GM23248 (cell line): ENCODE measurements around the gene GPC3. TPM values are rescaled to one million over a fixed set of nuclear protein-coding genes. Genes with fewer than 3 reads are reported as not detected.
"Not testable (repeated sequence)": the region's sequence is repeated elsewhere in the genome, so short reads cannot be mapped to it uniquely, and the experiment has no call there.

Experiments
- DNase-seq: peaks from one replicate; pipeline ENCODE4 v3.0.0-alpha.2; 2015
- H2AFZ ChIP-seq: fragments of 200-600 bp; sonication (generic); 2 replicates; pipeline ENCODE4 v1.6.1; 2016; ENCODE audit warnings: antibody characterized with exemption
- H3F3A ChIP-seq: fragments of 200-600 bp; sonication (generic); 2 replicates; pipeline ENCODE4 v1.6.1; 2016; ENCODE audit warnings: mild to moderate bottlenecking, antibody characterized with exemption, mixed run types; ENCODE audit not compliant: insufficient read depth
- H3K27ac ChIP-seq: fragments of 200-600 bp; sonication (generic); 2 replicates; pipeline ENCODE4 v1.5.1; 2016; ENCODE audit warnings: mild to moderate bottlenecking
- H3K27me3 ChIP-seq: fragments of 200-600 bp; sonication (generic); replicated peaks from 2 replicates; pipeline ENCODE4 v1.6.1; 2016; ENCODE audit warnings: mild to moderate bottlenecking; ENCODE audit not compliant: insufficient read depth
- H3K36me3 ChIP-seq: fragments of 200-600 bp; sonication (generic); 2 replicates; pipeline ENCODE4 v1.6.1; 2016; ENCODE audit warnings: low read depth, mild to moderate bottlenecking
- H3K4me1 ChIP-seq: fragments of 200-600 bp; sonication (generic); 2 replicates; pipeline ENCODE4 v1.6.1; 2016; ENCODE audit warnings: mild to moderate bottlenecking; ENCODE audit not compliant: insufficient read depth
- H3K4me2 ChIP-seq: fragments of 200-600 bp; sonication (generic); one replicate; pipeline ENCODE4 v1.6.1; 2016; ENCODE audit warnings: mild to moderate bottlenecking; ENCODE audit not compliant: unreplicated experiment
- H3K4me3 ChIP-seq: fragments of 200-600 bp; sonication (generic); 2 replicates; pipeline ENCODE4 v1.5.1; 2016; ENCODE audit warnings: mild to moderate bottlenecking
- H3K79me2 ChIP-seq: fragments of 200-600 bp; sonication (generic); 2 replicates; pipeline ENCODE4 v1.6.1; 2016; ENCODE audit warnings: mild to moderate bottlenecking; ENCODE audit not compliant: insufficient read depth
- H3K9ac ChIP-seq: fragments of 200-600 bp; sonication (generic); 2 replicates; pipeline ENCODE4 v1.6.1; 2016; ENCODE audit warnings: mild to moderate bottlenecking
- H3K9me2 ChIP-seq: fragments of 200-600 bp; sonication (generic); 2 replicates; pipeline ENCODE4 v1.6.1; 2016; ENCODE audit warnings: mixed run types, mild to moderate bottlenecking, moderate library complexity; ENCODE audit not compliant: insufficient read depth
- H3K9me3 ChIP-seq: fragments of 200-600 bp; sonication (generic); one replicate; pipeline ENCODE4 v1.6.1; 2017; ENCODE audit warnings: low read depth
- H4K20me1 ChIP-seq: fragments of 200-600 bp; sonication (generic); 2 replicates; pipeline ENCODE4 v1.6.0; 2016; ENCODE audit not compliant: insufficient read depth
- EZH2 ChIP-seq: fragments of 200-600 bp; sonication (generic); IDR thresholded peaks from 2 replicates; pipeline ENCODE4 v1.6.1; 2018; ENCODE audit warnings: antibody characterized with exemption, mild to moderate bottlenecking; ENCODE audit not compliant: insufficient read depth, poor library complexity, severe bottlenecking
- EZH2phosphoT487 ChIP-seq: fragments of 200-600 bp; sonication (generic); IDR thresholded peaks from 2 replicates; pipeline ENCODE4 v1.6.1; 2018; ENCODE audit warnings: antibody characterized with exemption, moderate library complexity, mild to moderate bottlenecking, low read depth; ENCODE audit not compliant: insufficient read depth
- WGBS, 2 experiments: methylation state at CpG; one replicate each; pipeline ENCODE4 v1.1.6; 2015 to 2017; ENCODE audit warnings: low lambda C conversion rate in 2 of 2, low coverage in 1 of 2; ENCODE audit errors: missing lambda C conversion rate in 2 of 2; 5-methylcytosine and 5-hydroxymethylcytosine counted together
- in situ Hi-C: fragments of 300-500 bp; cut with MboI; formaldehyde crosslinking; loops from 2 replicates; pipeline ENCODE4 v1.15.0; 2020
- polyA plus RNA-seq: library from polyadenylated mRNA; unstranded; fragments of >200 nt; fragmentation: Nextera tagmentation; extraction: Ambion mirVana; gene quantifications from 2 replicates; pipeline ENCODE4 v1.2.1, GENCODE V29; 2016
- total RNA-seq: library from RNA; depleted of rRNA; stranded (reverse); fragments of >200 nt; shearing (Covaris generic); gene quantifications from 2 replicates; pipeline ENCODE4 v1.2.3, GENCODE V29; 2014

GPC3 gene
- total and polyA plus RNA-seq, 2 experiments from 2014 or later: not detected

DNA sequence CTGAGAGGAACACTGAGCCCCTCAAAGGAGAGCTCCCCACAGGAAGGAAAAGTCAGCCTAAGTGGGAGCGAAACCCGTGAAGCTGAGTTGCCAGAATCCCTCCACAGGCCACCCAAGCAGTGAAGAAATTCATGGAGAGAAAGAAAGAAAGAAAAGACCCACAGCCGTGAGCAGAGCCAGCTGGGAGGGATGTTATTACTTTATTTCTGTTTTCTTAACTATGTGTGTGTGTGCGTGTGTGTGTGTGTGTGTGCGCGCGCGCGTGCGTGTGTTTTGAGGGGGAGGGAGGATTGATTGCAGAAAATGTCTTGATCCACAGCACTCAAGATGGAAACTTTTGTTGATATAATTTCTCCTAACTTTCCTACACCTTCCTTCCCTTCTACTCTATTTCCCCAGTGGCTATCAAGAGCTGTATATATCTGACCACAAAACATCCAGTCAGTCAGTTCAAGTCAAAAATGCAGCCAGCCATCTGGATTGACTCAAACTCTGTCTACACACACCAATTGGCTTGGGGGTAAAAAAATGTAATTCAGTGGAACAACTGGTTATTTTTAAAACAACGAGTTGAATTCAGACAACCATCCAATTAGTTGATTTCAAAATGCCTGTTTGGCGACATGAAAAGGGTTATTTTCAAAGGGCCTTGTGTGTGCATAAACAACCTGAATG lies 13.8 kb upstream of the GPC3 start:
- Histone ChIP-seq H3K4me2 (no peak overlapping the region), H3K9me3 (no peaks in the 10 kb centered on the region), H3K4me3 (no peak overlapping the region), H2AFZ (no peak overlapping the region), H3K36me3 (no peaks in the 10 kb centered on the region), H3K9me2 (no peaks in the 10 kb centered on the region), H3K27ac (no peak overlapping the region), H3K4me1 (no peaks in the 10 kb centered on the region), H3K9ac (no peak overlapping the region), H4K20me1 (no peaks in the 10 kb centered on the region), H3K27me3 (no peaks in the 10 kb centered on the region), H3K79me2 (no peaks in the 10 kb centered on the region), H3F3A (no peaks in the 10 kb centered on the region)
- DNase-seq: no peak
- 58 to 64% methylated on average over 11 to 12 of the region's 12 CpGs for WGBS, 2 experiments
- TF ChIP-seq EZH2 (no peak), EZH2phosphoT487 (no peak)
- in situ Hi-C loops: no loop called here

DNA sequence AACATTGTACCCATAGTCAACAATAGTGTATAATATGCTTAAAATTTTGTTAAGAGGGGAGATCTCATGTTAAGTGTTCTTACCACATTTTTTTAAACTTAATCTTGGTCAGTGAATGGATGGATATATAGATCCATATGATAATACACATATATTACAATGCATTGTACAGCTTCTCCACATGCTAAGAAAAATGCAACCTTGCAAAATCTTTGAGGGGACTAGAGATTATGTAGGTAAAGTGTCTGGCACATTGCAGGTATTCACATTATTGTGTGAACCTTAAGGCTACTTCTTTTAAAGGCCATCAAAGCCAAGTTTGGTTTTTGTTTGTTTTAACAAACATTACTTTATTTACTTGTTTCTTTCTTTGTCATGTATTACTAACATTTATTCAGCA lies 10.4 kb upstream of the GPC3 start:
- Histone ChIP-seq H3K79me2 (no peaks in the 10 kb centered on the region), H3K9me2 (no peaks in the 10 kb centered on the region), H3K4me1 (no peaks in the 10 kb centered on the region), H4K20me1 (no peaks in the 10 kb centered on the region), H3K36me3 (no peaks in the 10 kb centered on the region), H2AFZ (no peak overlapping the region), H3K4me2 (no peak overlapping the region), H3K9ac (no peak overlapping the region), H3K27ac (no peak overlapping the region), H3K4me3 (no peak overlapping the region), H3F3A (no peaks in the 10 kb centered on the region), H3K9me3 (no peaks in the 10 kb centered on the region), H3K27me3 (no peaks in the 10 kb centered on the region)
- DNase-seq: no peak
- in situ Hi-C loops: no loop called here
- no peak for TF ChIP-seq EZH2
- TF ChIP-seq EZH2phosphoT487: no peak

DNA sequence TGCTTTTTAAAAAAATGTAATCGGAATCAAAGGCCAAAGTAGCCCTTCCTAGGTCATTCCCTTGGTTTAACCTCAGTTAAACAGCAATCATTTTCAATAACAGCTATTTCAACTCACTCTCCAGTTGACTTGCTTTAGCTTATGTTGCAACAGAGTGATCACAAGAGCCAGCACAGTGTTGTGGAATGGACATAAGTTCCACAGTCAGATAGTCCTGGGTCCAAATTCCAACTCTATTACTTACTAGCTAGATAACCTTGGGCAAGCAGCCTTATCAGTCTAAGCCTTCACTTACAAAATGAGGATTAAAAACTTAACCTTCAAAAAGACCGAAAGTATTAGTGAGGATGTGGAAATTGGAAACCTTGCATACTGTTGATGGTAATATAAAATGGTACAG lies 9.2 kb upstream of the GPC3 start:
- H3K9me2 ChIP-seq: no peaks in the 10 kb centered on the region
- H2AFZ ChIP-seq: no peak overlapping the region
- no peaks in the 10 kb centered on the region for H3F3A ChIP-seq
- no peak for DNase-seq
- no peaks in the 10 kb centered on the region for H3K9me3 ChIP-seq
- WGBS, 2 experiments: 38 to 39% methylated on average over 2 of the region's 2 CpGs
- H3K4me1 ChIP-seq: no peaks in the 10 kb centered on the region
- no peak overlapping the region for H3K4me2 ChIP-seq
- no peak overlapping the region for H3K4me3 ChIP-seq
- H3K27ac ChIP-seq: no peak overlapping the region
- in situ Hi-C loops: no loop called here
- no peaks in the 10 kb centered on the region for H3K36me3 ChIP-seq
- TF ChIP-seq EZH2 (no peak), EZH2phosphoT487 (no peak)
- no peaks in the 10 kb centered on the region for H3K79me2 ChIP-seq
- no peaks in the 10 kb centered on the region for H3K27me3 ChIP-seq
- H3K9ac ChIP-seq: no peak overlapping the region
- no peaks in the 10 kb centered on the region for H4K20me1 ChIP-seq

DNA sequence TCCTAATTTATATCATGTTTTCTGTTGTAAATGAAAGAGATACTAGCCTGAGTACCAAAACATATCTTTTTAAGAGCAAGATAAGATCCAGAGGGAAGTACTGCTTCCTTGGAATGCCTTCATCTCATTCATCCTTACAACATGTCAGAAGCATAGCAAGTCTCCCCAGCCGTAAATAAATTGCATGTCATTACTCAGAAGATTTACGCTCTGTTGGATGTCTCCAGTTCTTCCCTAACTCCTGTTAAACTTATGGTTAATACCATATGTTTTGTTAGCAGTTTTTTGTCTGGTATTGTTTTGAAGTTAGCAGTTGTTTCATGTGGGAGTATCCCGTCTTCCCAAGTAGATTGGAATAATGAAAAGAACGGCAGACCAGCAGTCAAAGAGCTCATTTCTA lies 7.5 kb upstream of the GPC3 start:
- H3K27me3 ChIP-seq: no peaks in the 10 kb centered on the region
- no peaks in the 10 kb centered on the region for H3K79me2 ChIP-seq
- H3K9ac ChIP-seq: no peak overlapping the region
- WGBS, 2 experiments: 36 to 47% methylated on average over 4 of the region's 4 CpGs
- no peaks in the 10 kb centered on the region for H4K20me1 ChIP-seq
- H3F3A ChIP-seq: no peaks in the 10 kb centered on the region
- no peak overlapping the region for H3K4me2 ChIP-seq
- H3K4me3 ChIP-seq: no peak overlapping the region
- no peak for DNase-seq
- no peak overlapping the region for H2AFZ ChIP-seq
- no peak for TF ChIP-seq EZH2phosphoT487
- no peak for TF ChIP-seq EZH2
- H3K36me3 ChIP-seq: no peaks in the 10 kb centered on the region
- no peak overlapping the region for H3K27ac ChIP-seq
- no peaks in the 10 kb centered on the region for H3K9me2 ChIP-seq
- in situ Hi-C loops: no loop called here
- H3K9me3 ChIP-seq: no peaks in the 10 kb centered on the region
- no peaks in the 10 kb centered on the region for H3K4me1 ChIP-seq

DNA sequence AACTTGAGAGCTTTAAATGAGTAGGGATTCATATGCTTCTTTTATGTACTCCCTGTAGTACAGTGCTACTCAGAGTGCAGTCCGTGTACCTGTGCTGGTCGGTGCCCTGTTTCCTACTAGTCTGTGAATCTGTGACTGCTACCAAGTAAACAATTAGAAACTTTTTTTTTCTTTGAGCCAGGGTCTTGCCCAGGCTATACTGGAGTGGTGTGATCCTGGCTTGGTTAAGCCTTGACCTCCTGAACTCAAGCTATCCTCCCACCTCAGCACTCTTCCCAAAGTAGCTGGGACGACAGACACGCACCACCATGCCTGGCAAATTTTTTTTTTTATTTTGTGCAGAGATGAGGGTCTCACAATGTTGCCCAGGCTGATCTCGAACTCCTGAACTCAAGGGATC lies 6.4 kb upstream of the GPC3 start:
- H3K79me2 ChIP-seq: no peaks in the 10 kb centered on the region
- 42 to 46% methylated on average over 5 of the region's 5 CpGs for WGBS, 2 experiments
- in situ Hi-C loops: no loop called here

DNA sequence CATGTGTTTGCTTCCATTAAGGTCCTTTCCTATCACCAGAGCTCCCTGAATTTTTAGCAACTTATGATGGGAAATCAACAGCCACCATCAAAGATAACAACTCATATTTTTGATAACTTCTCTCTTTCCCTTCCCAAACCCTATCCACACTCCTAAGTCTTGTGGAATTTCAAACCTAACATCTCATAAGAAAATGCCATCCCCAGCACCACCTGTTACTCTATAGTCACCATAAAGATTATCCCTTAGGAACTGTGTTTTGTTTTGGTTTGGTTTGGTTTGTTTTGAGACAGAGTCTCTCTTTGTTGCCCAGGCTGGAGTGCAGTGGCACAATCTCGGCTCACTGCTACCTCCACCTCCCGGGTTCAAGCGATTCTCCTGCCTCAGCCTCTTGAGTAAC lies 5.7 kb upstream of the GPC3 start:
- H3K27me3 ChIP-seq, H3K4me3 ChIP-seq, H3F3A ChIP-seq, DNase-seq, H4K20me1 ChIP-seq, H3K27ac ChIP-seq, H3K4me1 ChIP-seq, H3K4me2 ChIP-seq, H3K9me2 ChIP-seq, H3K9me3 ChIP-seq, H3K36me3 ChIP-seq, H2AFZ ChIP-seq, in situ Hi-C loops, H3K9ac ChIP-seq, H3K79me2 ChIP-seq: not testable (repeated sequence)
- WGBS, 2 experiments: 61% methylated on average over 3 of the region's 3 CpGs; no CpG with 5 or more reads in 1 of the 2 experiments

More for the DNA sequence above, 6.4 kb upstream of the GPC3 start:
- no peaks in the 10 kb centered on the region for H3K27me3 ChIP-seq
- no peaks in the 10 kb centered on the region for H3K4me1 ChIP-seq
- H3F3A ChIP-seq: no peaks in the 10 kb centered on the region
- no peaks in the 10 kb centered on the region for H3K36me3 ChIP-seq
- no peak overlapping the region for H3K9ac ChIP-seq
- H3K9me2 ChIP-seq: no peaks in the 10 kb centered on the region
- H2AFZ ChIP-seq: no peak overlapping the region
- H3K4me2 ChIP-seq: no peak overlapping the region
- TF ChIP-seq EZH2 (no peak), EZH2phosphoT487 (no peak)
- no peak overlapping the region for H3K4me3 ChIP-seq
- H3K27ac ChIP-seq: no peak overlapping the region
- no peaks in the 10 kb centered on the region for H3K9me3 ChIP-seq
- H4K20me1 ChIP-seq: no peaks in the 10 kb centered on the region
- no peak for DNase-seq
